Keratinocyte (primary cell): ENCODE results near the gene CCDC54. TPM values are rescaled to one million over a fixed set of nuclear protein-coding genes. Genes with fewer than 3 reads are reported as not detected.

Source experiments
- DNase-seq: peaks from one replicate; pipeline ENCODE4 v3.0.0-alpha.2; 2011; ENCODE audit warnings: low read depth, missing footprints, low spot score
- FAIRE-seq: peaks from 2 replicates; lab custom pipeline; 2011; peaks lifted over from hg19 to GRCh38; lab: Jason Lieb, UNC
- H2AFZ ChIP-seq: 2 replicates; pipeline ENCODE4 v1.6.0; 2012; ENCODE audit warnings: low read length, control low read depth, inconsistent platforms; ENCODE audit not compliant: control insufficient read depth
- H3K27ac ChIP-seq: 2 replicates; pipeline ENCODE4 v1.5.1; 2011; ENCODE audit warnings: low read length; ENCODE audit not compliant: control insufficient read depth, insufficient read depth
- H3K27me3 ChIP-seq: 3 replicates; pipeline ENCODE4 v1.6.0; 2011; ENCODE audit warnings: low read length; ENCODE audit not compliant: control insufficient read depth, insufficient read depth; ENCODE audit errors: extremely low read depth
- H3K36me3 ChIP-seq, 2 experiments: 2 replicates in 1 of 2; 3 replicates in 1 of 2; pipeline ENCODE4 v1.5.1; 2011; ENCODE audit warnings: low read length in 2 of 2, mild to moderate bottlenecking in 1 of 2; ENCODE audit not compliant: control insufficient read depth in 2 of 2, insufficient read depth in 2 of 2; ENCODE audit errors: extremely low read depth in 1 of 2
- H3K4me1 ChIP-seq: 3 replicates; pipeline ENCODE4 v1.5.1; 2011; ENCODE audit warnings: low read length; ENCODE audit not compliant: control insufficient read depth, insufficient read depth; ENCODE audit errors: extremely low read depth
- H3K4me2 ChIP-seq: 3 replicates; pipeline ENCODE4 v1.6.0; 2011; ENCODE audit warnings: low read depth, low read length; ENCODE audit not compliant: control insufficient read depth, insufficient read depth; ENCODE audit errors: extremely low read depth
- H3K4me3 ChIP-seq, 3 experiments: fragments of 200-600 bp in 1 of 3; sonication (generic) in 1 of 3; 2 replicates in 2 of 3; 3 replicates in 1 of 3; pipeline ENCODE4 v1.5.1; 2011 to 2016; ENCODE audit warnings: low read length in 3 of 3, mild to moderate bottlenecking in 3 of 3, control low read depth in 2 of 3, inconsistent platforms in 1 of 3, low read depth in 1 of 3, mixed read lengths in 1 of 3, mixed run types in 1 of 3, moderate library complexity in 1 of 3; ENCODE audit not compliant: control insufficient read depth in 2 of 3, insufficient read depth in 2 of 3; ENCODE audit errors: extremely low read depth in 1 of 3
- H3K79me2 ChIP-seq: 2 replicates; pipeline ENCODE4 v1.6.0; 2012; ENCODE audit warnings: low read length; ENCODE audit not compliant: control insufficient read depth, insufficient read depth
- H3K9ac ChIP-seq: 3 replicates; pipeline ENCODE4 v1.6.0; 2011; ENCODE audit warnings: low read length; ENCODE audit not compliant: control insufficient read depth, insufficient read depth; ENCODE audit errors: extremely low read depth
- H3K9me1 ChIP-seq: 3 replicates; pipeline ENCODE4 v1.6.0; 2011; ENCODE audit warnings: low read length; ENCODE audit not compliant: control insufficient read depth, insufficient read depth; ENCODE audit errors: extremely low read depth
- H3K9me3 ChIP-seq: 2 replicates; pipeline ENCODE4 v1.5.1; 2012; ENCODE audit warnings: low read depth, low read length; ENCODE audit not compliant: control insufficient read depth
- H4K20me1 ChIP-seq: 3 replicates; pipeline ENCODE4 v1.6.0; 2011; ENCODE audit warnings: low read length; ENCODE audit not compliant: control insufficient read depth, insufficient read depth; ENCODE audit errors: extremely low read depth
- CTCF ChIP-seq, 3 experiments: IDR thresholded peaks in 1 of 3; conservative IDR thresholded peaks in 1 of 3; optimal IDR thresholded peaks in 1 of 3; 2 replicates in 2 of 3; 3 replicates in 1 of 3; pipeline versions ENCODE3 to v1.5.1; 2011; ENCODE audit warnings: low read length in 3 of 3, mild to moderate bottlenecking in 3 of 3, moderate library complexity in 2 of 3, control low read depth in 1 of 3, inconsistent platforms in 1 of 3; ENCODE audit not compliant: insufficient read depth in 2 of 3; ENCODE audit errors: extremely low read depth in 1 of 3
- EZH2 ChIP-seq: IDR thresholded peaks from one replicate; pipeline ENCODE4 v1.6.1; 2012; ENCODE audit warnings: inconsistent platforms, mild to moderate bottlenecking, low read length, moderate library complexity
- dilution Hi-C: fragments of 300-500 bp; cut with MboI; formaldehyde crosslinking; loops from one replicate; pipeline ENCODE4 v1.7.0; 2020; ENCODE audit warnings: low sequenced_read_pairs; ENCODE audit not compliant: extremely low pct_ligation_motif_present
- polyA plus RNA-seq, 5 experiments: library from polyadenylated mRNA; depleted of rRNA in 3 of 5; stranded (reverse) in 3 of 5; stranded (forward) in 1 of 5; unstranded in 1 of 5; fragments of >200 nt; gene quantifications; 1 replicate in 1 of 5; 2 replicates in 3 of 5; 3 replicates in 1 of 5; pipeline versions ENCODE4 v1.2.1 to v1.2.3, GENCODE V29; 2011 to 2012; ENCODE audit warnings: missing spikeins in 2 of 5, low read depth in 1 of 5, low replicate concordance in 1 of 5

The CCDC54 gene
- polyA plus RNA-seq, 1 donor (not counting 4 experiments of a cell fraction or from before 2014, with no cell fraction given) = not detected

- FAIRE-seq (no peak), DNase-seq (no peak)
- Histone ChIP-seq H3K9me3 (no peaks in the 10 kb centered on the region), H4K20me1 (no peaks in the 10 kb centered on the region), H3K4me1 (peaks cover 5% of the 10 kb centered on the region), H3K36me3 (no peaks in the 10 kb centered on the region), H3K79me2 (no peaks in the 10 kb centered on the region), H3K4me3 (no peak overlapping the region), H2AFZ (no peak overlapping the region), H3K27ac (no peak overlapping the region), H3K4me2 (no peak overlapping the region), H3K27me3 (no peaks in the 10 kb centered on the region), H3K9me1 (no peaks in the 10 kb centered on the region), H3K9ac (no peak overlapping the region)
- TF ChIP-seq CTCF (optimal IDR thresholded peaks at IDR 0.05 in 1 of 3, IDR thresholded peaks at IDR 0.05 in 1 of 3, conservative IDR thresholded peaks at IDR 0.05 in 1 of 3; ENCODE audit: extremely low read depth in 1 of 3, insufficient read depth in 2 of 3, low read length in 3 of 3) = no peak
- TF ChIP-seq EZH2 = no peak
- dilution Hi-C loops = no loop called here
Observed at GRCh38 chr3:107373896-107374295, 3.3 kb upstream of the CCDC54 start.

DNA sequence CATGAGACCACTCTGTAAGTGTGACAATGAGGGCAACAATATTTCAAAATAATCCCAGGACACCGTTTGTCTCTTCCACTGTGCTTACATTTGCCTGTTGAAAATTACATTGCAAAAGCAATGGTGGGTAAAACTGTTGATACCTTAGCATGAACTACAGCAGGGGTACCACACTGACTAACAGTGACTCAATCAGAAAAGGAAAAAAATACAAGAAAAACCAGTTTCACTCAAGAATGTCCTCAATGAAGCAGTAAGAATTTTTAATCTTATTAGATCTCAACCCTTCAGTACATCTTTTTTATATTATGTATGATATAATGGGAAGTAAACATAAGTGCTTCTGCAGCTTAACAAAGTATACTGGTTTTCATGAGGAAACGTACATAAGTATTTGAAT is 1.6 kb upstream of the CCDC54 start:
- H3K9me3 ChIP-seq = no peaks in the 10 kb centered on the region
- no peak overlapping the region for H3K9ac ChIP-seq
- no peak overlapping the region for H3K27ac ChIP-seq
- H3K4me1 ChIP-seq = peaks cover 5% of the 10 kb centered on the region
- no peaks in the 10 kb centered on the region for H4K20me1 ChIP-seq
- H3K4me3 ChIP-seq = no peak overlapping the region
- no peak overlapping the region for H2AFZ ChIP-seq
- no peak for FAIRE-seq
- H3K9me1 ChIP-seq = no peaks in the 10 kb centered on the region
- H3K36me3 ChIP-seq = no peaks in the 10 kb centered on the region
- no peak overlapping the region for H3K4me2 ChIP-seq
- no peaks in the 10 kb centered on the region for H3K79me2 ChIP-seq
- no peaks in the 10 kb centered on the region for H3K27me3 ChIP-seq
- no peak for DNase-seq
- dilution Hi-C loops = no loop called here
- TF ChIP-seq EZH2 (no peak), CTCF (optimal IDR thresholded peaks at IDR 0.05 in 1 of 3, IDR thresholded peaks at IDR 0.05 in 1 of 3, conservative IDR thresholded peaks at IDR 0.05 in 1 of 3; ENCODE audit: extremely low read depth in 1 of 3, insufficient read depth in 2 of 3, low read length in 3 of 3) (no peak)
